ENCODE data around the gene MAP2K3.

The MAP2K3 gene

DNA sequence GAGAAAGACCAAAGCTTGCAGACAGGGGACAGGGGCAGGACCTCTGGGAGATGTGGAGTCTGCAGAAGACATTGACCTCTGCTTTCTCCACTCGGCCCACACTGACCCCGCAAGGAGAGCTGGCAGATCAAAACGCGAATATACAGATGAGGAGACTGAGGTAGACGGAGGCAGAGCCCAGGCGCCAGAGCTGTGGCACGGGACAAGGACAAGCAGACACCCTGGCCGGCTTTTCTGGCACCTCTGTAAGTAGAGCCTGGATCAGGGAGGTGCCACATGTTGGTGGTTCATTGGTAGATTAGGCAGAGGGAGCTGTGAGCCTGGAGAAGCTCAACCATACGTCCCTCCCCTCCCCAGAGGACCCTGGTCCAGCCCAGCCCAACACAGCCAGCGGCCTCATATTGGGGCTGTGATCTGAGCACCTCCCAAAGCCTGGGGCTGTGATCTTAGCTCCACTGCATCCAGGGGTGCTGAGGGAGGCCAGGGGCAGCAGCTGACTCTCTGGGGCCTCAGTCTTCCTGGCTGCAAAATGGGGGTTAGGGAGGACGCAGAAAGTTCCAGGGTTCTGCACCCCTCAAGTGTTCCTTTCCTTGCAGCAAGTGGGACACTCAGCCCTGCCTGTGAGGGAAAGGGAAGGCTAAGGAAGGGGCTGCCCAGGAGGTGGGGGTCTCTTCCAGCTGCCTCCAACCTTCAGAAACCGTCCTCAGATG, 35.3 kb upstream of the MAP2K3 start:
- no peak overlapping the region for H3K4me3 ChIP-seq (replicated peaks in 1 of 2; ENCODE audit: low read depth in 2 of 2, low read length in 2 of 2)
- no peak for DNase-seq (ENCODE audit: low read depth in 2 of 2)
- TF ChIP-seq, protein P1, sequence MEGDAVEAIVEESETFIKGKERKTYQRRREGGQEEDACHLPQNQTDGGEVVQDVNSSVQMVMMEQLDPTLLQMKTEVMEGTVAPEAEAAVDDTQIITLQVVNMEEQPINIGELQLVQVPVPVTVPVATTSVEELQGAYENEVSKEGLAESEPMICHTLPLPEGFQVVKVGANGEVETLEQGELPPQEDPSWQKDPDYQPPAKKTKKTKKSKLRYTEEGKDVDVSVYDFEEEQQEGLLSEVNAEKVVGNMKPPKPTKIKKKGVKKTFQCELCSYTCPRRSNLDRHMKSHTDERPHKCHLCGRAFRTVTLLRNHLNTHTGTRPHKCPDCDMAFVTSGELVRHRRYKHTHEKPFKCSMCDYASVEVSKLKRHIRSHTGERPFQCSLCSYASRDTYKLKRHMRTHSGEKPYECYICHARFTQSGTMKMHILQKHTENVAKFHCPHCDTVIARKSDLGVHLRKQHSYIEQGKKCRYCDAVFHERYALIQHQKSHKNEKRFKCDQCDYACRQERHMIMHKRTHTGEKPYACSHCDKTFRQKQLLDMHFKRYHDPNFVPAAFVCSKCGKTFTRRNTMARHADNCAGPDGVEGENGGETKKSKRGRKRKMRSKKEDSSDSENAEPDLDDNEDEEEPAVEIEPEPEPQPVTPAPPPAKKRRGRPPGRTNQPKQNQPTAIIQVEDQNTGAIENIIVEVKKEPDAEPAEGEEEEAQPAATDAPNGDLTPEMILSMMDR (IDR thresholded peaks at IDR 0.05; ENCODE audit: low read depth, low read length), result no peak

GRCh38 chr17:21249920-21250703, 34.4 kb upstream of the MAP2K3 start:
- TF ChIP-seq, protein P1 (IDR thresholded peaks at IDR 0.05; ENCODE audit: low read depth, low read length), result no peak
- DNase-seq (ENCODE audit: low read depth in 2 of 2), result no peak
- H3K4me3 ChIP-seq (replicated peaks in 1 of 2; ENCODE audit: low read depth in 2 of 2, low read length in 2 of 2), result no peak overlapping the region

GRCh38 chr17:21250854-21251253, 33.7 kb upstream of the MAP2K3 start:
- no peak for DNase-seq (ENCODE audit: low read depth in 2 of 2)
- TF ChIP-seq, protein P1 (IDR thresholded peaks at IDR 0.05; ENCODE audit: low read depth, low read length), result no peak
- H3K4me3 ChIP-seq (replicated peaks in 1 of 2; ENCODE audit: low read depth in 2 of 2, low read length in 2 of 2), result no peak overlapping the region

GRCh38 chr17:21251337-21252010, 33.0 kb upstream of the MAP2K3 start:
- TF ChIP-seq, protein P1 (IDR thresholded peaks at IDR 0.05; ENCODE audit: low read depth, low read length), result no peak
- no peak for DNase-seq (ENCODE audit: low read depth in 2 of 2)
- no peak overlapping the region for H3K4me3 ChIP-seq (replicated peaks in 1 of 2; ENCODE audit: low read depth in 2 of 2, low read length in 2 of 2)

- TF ChIP-seq, protein P1 (IDR thresholded peaks at IDR 0.05; ENCODE audit: low read depth, low read length), result no peak
- no peak for DNase-seq (ENCODE audit: low read depth in 2 of 2)
- peak overlapping the region; percentile 61 to 63 for H3K4me3 ChIP-seq (replicated peaks in 1 of 2; ENCODE audit: low read depth in 2 of 2, low read length in 2 of 2)
These were observed 32.2 kb upstream of the MAP2K3 start for GRCh38 chr17:21252289-21252795.

DNA sequence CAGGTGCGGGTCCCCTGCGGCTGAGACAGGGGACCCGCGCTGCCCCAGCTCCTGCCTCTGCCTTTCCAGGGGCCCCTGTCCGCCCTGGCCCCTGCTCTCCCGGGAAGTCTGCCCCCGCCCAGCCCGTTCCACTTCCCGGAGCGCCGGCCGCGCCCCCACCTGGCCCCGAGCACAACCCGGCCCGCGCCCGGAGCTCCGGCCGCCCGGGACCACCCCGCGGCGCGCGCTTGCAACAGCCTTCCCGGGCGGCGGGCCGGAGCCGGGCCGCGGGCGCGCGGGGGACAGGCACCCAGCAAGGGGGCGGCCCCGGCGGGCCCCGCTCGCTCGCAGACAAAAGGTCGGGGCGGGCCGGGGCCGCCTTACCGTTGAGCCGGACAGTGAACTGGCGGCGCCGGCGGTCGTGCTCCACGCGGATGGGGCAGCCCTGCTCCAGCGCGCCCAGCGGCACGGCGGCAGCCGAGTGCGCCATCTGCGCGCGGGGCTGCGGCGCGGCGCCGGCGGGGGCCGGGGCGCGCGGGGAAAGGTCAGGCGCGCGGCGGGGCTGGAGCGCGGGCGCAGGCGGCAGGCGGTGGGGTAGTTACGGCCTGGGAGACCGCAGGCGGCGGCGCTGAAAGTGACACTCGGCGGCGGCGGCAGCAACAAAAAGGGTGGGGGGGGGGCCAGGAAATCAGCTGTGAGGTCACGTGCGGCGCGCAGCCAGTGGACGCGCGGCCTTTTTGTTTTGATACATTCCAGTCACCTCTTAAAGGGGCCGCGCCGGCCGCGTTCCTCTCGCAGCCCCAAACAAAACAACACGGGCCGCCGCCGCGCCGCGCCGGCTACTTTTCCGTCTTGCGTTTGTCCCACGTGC, 31.5 kb upstream of the MAP2K3 start, which contains the start of gene NATD1:
Gene NATD1 (minus strand): TSS at position 615 of the 850 bp plus-strand sequence. CDS start 146 bp downstream, at position 469.
- TF ChIP-seq, protein P1 (IDR thresholded peaks at IDR 0.05; ENCODE audit: low read depth, low read length), result no peak
- peak; percentile 84 to 88 for DNase-seq (ENCODE audit: low read depth in 2 of 2)
- H3K4me3 ChIP-seq (replicated peaks in 1 of 2; ENCODE audit: low read depth in 2 of 2, low read length in 2 of 2), result peak within 1 kb of the TSS; percentile 61 to 63
